Measurements from ENCODE around the gene POU2F3.

DNA sequence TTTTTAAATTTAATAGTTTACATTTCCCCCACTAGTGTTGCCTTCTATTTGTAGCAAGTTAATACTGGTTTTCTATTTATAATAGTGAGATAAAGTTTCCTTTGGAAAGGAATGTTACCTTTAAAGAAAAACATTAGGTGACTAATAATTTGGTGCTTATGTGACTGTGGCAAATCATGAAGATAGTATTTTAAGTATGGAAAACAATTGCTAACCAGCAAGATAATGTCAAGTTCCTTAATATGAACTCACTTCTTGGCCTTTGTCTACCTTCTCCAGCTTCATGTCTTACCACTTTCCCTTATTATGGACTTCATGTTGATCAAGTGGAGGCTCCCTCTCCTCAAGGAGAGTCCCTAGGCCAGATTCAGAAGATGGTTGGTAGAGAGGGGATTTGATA lies 123.5 kb downstream of the POU2F3 start:
- TF ChIP-seq, protein P1, sequence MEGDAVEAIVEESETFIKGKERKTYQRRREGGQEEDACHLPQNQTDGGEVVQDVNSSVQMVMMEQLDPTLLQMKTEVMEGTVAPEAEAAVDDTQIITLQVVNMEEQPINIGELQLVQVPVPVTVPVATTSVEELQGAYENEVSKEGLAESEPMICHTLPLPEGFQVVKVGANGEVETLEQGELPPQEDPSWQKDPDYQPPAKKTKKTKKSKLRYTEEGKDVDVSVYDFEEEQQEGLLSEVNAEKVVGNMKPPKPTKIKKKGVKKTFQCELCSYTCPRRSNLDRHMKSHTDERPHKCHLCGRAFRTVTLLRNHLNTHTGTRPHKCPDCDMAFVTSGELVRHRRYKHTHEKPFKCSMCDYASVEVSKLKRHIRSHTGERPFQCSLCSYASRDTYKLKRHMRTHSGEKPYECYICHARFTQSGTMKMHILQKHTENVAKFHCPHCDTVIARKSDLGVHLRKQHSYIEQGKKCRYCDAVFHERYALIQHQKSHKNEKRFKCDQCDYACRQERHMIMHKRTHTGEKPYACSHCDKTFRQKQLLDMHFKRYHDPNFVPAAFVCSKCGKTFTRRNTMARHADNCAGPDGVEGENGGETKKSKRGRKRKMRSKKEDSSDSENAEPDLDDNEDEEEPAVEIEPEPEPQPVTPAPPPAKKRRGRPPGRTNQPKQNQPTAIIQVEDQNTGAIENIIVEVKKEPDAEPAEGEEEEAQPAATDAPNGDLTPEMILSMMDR (IDR thresholded peaks at IDR 0.05): no peak
- TF ChIP-seq POLR2A (IDR thresholded peaks at IDR 0.05): no peak
